Dermis microvascular lymphatic vessel endothelial cell (primary cell): ENCODE measurements around the gene HSP90AB1. TPM values are rescaled to one million over a fixed set of nuclear protein-coding genes. Genes with fewer than 3 reads are reported as not detected.
A peak's percentile ranks its signal among the peaks of the same experiment; 100 is the strongest.

Experiments used
- DNase-seq, 2 donors: peaks; one replicate each; pipeline versions ENCODE4 v3.0.0 to v3.0.0-alpha.2; 2010; ENCODE audit warnings: low read depth in 2 of 2
- total RNA-seq: library from RNA; depleted of rRNA; stranded (reverse); fragments of >200 nt; gene quantifications from 2 replicates; pipeline ENCODE4 v1.2.1, GENCODE V29; 2014

The HSP90AB1 gene
- total RNA-seq, 1 donor from 2014 or later: 497 TPM

GRCh38 chr6:44268095-44268628 lies 21.3 kb downstream of the HSP90AB1 start:
- DNase-seq: peak; percentile 44 to 65

- no peak for DNase-seq
These were observed 22.4 kb downstream of the HSP90AB1 start for GRCh38 chr6:44269178-44269920.

DNA sequence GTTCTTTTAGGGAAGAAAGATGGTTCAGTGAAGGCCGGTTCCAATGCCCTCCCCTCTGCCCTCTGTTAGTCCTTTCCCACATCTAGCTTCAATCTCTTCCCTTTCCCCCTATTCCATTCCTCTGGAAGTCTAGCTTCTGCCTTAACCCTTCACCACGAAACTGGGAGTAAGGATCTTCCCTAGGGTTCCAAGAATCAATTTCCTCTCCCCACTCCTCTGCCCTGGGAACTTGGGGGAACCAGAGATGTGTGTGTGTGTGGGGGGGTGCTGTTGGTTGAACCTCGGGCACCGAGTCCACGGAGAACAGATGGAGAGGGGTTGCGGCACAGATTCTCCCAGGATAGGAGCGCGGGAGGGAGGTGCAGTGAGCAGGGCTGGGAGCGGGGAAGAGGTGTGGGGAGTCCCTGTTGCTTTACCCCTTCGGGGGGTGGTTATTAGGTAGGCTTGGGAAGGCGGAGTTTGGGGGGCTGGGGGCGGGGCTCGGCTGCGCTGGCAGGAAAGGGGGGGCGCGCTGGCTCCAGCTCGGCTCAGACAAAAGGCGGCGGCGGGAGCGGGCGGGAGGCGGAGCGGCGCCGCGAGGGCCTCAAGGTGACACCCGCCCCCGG lies 23.1 kb downstream of the HSP90AB1 start, which contains the start of gene TMEM151B:
Gene TMEM151B, plus strand, starts transcription at position 530 of the 605 bp plus-strand sequence. CDS start 293 bp downstream, outside the sequence.
- DNase-seq: no peak

DNA sequence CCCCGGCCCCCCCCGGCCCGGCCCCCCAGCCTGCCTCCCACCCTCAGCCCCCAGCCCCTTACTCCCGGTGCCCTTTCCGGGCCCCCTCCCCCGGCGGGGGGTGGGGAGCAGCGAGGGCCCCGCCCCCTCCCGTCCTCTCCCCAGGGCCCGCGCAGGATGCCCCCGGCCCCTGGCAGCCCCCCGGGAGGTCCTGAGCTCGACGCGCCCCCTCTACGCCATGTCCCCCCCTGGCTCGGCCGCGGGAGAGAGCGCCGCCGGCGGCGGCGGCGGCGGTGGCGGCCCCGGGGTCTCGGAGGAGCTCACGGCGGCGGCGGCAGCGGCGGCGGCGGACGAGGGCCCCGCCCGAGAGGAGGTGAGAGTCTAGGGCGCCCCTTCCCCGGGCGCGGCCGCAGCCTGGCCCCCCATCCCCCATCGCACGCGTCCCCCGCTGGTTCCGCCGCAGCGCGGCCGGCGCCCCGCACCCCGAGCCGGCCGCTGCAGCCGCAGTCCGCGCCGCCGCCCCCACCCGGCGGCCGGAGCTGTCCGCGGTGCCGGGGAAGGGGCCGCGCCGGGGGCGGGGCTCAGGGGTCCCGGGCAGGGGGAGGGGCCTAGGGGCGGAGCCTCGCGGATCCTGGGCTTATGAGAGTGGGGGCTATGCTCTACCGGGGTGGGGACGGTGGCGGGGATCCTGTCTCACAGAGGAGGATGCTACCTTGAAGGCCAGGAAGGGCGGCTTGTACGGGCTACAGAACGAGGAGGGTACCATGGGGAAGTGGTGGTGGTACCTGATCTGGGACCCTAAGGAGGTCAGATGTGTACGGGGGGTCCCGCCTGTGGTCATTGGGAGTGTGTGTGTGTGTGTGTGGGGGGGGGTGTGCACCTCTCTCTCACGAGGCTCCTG lies 23.9 kb downstream of the HSP90AB1 start:
- DNase-seq: no peak

DNA sequence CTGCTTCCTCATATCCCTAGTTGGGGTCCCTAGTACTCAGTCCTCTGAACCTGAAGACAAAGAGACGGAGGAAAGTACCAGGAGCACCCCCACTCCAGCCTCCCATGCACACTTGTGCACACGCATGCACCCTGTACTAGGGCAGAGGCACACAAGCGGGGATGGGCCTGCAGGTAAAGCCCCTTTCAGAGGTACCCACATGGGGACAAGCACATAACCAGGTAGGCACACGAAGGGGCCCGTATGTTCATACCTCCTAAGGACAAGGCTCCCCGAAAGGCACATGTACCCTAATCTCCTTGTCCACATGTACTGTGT lies 24.5 kb downstream of the HSP90AB1 start:
- no peak for DNase-seq

DNA sequence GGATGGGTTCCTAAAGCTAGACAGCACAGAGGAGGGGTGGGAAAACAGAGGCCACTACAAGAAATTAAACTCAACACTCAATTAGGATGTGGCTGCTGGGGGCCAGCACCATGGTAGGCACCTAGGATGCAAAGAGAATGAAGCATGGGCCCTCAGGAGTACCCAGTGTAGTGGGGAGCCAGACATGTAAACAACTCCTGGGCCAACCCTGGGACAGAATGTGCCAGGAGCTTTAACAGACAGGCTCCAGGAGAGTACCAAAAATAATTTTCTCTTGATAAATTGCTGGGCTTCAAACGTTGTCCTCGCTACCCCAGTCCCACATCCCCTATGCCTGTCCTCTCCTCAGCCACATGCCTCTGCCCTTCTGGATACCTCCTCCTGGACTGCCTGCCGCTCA lies 25.0 kb downstream of the HSP90AB1 start:
- DNase-seq: no peak

DNA sequence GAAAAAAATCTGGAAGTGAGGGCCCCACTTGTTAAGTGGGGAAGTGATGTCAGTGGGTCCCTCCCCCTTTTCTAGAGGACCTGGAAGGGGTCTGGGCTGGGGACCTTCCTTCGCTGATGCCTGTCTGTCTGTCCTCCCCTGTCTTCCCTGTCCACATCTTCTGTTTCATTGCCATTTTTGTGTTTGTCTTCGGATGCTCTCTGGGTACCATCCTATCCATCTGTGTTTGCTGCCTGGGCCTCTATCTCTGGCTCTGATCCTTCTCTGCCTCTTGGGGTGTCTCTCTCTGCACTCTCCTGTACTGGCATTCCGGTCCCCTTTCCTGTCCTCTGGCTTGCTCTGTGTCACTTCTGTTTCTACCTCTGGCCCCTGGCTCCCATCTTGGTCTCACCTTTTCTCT lies 25.6 kb downstream of the HSP90AB1 start:
- no peak for DNase-seq

DNA sequence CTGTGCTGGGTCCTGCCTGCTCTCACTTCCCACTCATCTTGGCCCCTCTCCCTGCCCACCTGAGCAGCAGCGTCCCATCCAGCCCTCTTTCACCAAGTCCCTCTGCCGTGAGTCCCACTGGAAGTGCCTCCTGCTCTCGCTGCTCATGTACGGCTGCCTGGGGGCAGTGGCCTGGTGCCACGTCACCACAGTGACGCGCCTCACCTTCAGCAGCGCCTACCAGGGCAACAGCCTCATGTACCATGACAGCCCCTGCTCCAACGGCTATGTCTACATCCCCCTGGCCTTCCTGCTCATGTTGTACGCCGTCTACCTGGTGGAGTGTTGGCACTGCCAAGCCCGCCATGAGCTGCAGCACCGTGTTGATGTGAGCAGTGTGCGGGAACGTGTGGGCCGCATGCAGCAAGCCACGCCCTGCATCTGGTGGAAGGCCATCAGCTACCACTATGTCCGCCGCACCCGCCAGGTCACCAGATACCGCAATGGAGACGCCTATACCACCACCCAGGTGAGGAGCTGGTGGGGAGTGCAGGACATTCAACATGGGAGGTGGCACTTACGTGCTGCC lies 26.2 kb downstream of the HSP90AB1 start:
- no peak for DNase-seq

DNA sequence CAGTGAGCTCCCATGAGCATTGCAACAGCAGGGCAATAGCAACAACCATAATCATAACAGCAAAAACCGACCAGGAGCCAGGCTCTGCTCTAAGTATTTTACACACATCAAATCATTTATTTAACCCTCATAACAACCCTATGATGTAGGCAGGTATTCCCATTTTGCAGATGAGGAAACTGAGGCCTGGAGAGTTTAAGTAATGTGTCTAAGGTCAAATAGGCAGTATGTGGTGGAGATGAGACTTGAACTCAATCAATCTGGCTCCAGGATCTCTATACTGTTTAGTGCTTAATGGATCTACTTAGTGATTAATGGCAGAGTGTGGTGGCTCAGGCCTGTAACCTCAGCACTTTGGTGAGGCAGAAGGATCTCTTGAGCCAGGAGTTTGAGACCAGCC lies 26.7 kb downstream of the HSP90AB1 start:
- DNase-seq: no peak

DNA sequence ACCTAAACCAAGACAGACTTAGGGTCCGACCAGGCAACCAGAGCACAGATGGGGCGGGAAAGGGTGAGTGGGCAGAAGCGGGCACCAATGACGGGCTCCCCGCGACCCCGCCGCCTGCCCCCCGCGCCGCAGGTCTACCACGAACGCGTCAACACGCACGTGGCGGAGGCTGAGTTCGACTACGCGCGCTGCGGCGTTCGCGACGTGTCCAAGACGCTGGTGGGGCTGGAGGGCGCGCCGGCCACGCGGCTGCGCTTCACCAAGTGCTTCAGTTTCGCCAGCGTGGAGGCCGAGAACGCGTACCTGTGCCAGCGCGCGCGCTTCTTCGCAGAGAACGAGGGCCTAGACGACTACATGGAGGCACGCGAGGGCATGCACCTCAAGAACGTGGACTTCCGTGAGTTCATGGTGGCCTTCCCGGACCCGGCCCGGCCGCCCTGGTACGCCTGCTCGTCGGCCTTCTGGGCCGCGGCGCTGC lies 28.4 kb downstream of the HSP90AB1 start:
- DNase-seq: no peak

DNA sequence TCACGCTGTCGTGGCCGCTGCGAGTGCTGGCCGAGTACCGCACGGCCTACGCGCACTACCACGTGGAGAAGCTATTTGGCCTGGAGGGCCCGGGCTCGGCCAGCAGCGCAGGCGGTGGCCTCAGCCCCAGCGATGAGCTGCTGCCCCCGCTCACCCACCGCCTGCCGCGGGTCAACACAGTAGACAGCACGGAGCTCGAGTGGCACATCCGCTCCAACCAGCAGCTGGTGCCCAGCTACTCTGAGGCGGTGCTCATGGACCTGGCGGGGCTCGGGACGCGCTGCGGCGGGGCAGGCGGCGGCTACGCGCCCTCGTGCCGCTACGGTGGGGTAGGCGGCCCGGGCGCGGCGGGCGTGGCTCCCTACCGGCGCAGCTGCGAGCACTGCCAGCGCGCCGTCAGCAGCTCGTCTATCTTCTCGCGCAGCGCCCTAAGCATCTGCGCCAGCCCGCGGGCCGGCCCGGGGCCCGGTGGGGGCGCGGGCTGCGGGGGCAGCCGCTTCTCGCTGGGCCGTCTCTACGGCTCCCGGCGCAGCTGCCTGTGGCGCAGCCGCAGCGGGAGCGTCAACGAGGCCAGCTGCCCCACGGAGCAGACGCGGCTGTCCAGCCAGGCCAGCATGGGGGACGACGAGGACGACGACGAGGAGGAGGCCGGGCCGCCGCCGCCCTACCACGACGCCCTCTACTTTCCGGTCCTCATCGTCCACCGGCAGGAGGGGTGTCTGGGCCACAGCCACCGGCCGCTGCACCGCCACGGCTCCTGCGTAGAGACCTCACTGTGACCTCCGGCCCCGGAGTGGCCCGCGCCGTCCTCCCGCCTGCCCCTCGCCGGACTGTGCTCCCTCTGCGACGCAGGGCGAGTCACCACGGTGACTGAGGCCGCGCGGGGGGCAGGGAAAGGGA lies 29.1 kb downstream of the HSP90AB1 start:
- no peak for DNase-seq

- no peak for DNase-seq
These were observed 30.1 kb downstream of the HSP90AB1 start for GRCh38 chr6:44276667-44277640.

- no peak for DNase-seq
These were observed 30.9 kb downstream of the HSP90AB1 start for GRCh38 chr6:44277763-44278162.

- no peak for DNase-seq
These were observed 31.4 kb downstream of the HSP90AB1 start for GRCh38 chr6:44278315-44278714.

GRCh38 chr6:44278774-44279697 lies 32.1 kb downstream of the HSP90AB1 start:
- no peak for DNase-seq

DNA sequence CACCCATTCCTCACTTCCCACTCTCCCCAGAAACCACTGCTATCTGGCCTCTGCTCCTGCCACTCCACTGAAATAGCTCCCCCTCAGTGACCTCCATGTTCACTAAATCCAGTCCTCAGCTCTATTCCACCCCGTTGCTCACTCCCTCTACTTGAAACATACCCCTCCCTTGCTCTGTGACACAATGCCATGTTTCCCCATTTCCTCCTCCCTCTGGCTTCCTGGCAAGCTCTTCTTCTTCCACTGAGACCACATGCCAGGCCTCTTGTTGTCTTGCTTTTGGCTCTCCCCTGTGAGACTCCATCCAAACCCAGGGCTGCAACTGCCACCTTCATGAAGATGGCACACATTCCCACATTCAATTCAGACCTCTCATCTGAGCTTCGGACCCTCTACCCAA lies 37.2 kb downstream of the HSP90AB1 start:
- DNase-seq: no peak

- no peak for DNase-seq
These were observed 38.0 kb downstream of the HSP90AB1 start for GRCh38 chr6:44284867-44285266.
